ENCODE results near the gene TEAD1. TPM values are rescaled to one million over a fixed set of nuclear protein-coding genes. Genes with fewer than 3 reads are reported as not detected.

TEAD1 gene
- polyA plus RNA-seq, 1 donor from 2014 or later = 12.2 TPM

- no peak overlapping the region for H3K4me2 ChIP-seq (ENCODE audit: low read length)
- no peak overlapping the region for H2AFZ ChIP-seq (ENCODE audit: low read depth, low read length)
- H3K27ac ChIP-seq (ENCODE audit: low read length) = no peak overlapping the region
- no peaks in the 10 kb centered on the region for H3K9me3 ChIP-seq (ENCODE audit: low read length)
- H3K27me3 ChIP-seq (ENCODE audit: insufficient read depth, low read depth, low read length) = no peaks in the 10 kb centered on the region
- H4K20me1 ChIP-seq (ENCODE audit: insufficient read depth) = no peaks in the 10 kb centered on the region
- no peaks in the 10 kb centered on the region for H3F3A ChIP-seq (ENCODE audit: insufficient read depth, low read length, poor library complexity, severe bottlenecking)
- H3K9me2 ChIP-seq (ENCODE audit: insufficient read depth, low read length) = no peaks in the 10 kb centered on the region
- H3K9ac ChIP-seq (ENCODE audit: low read length) = no peak overlapping the region
- no peak overlapping the region for H3K4me3 ChIP-seq (ENCODE audit: low read length)
- H3K79me2 ChIP-seq (replicated peaks; ENCODE audit: insufficient read depth, low read length) = no peaks in the 10 kb centered on the region
- no peaks in the 10 kb centered on the region for H3K36me3 ChIP-seq (ENCODE audit: insufficient read depth, low read length)
- TF ChIP-seq EZH2 (IDR thresholded peaks at IDR 0.05; ENCODE audit: borderline replicate concordance, insufficient read depth, low read length, poor library complexity, severe bottlenecking) (no peak), SMC3 (conservative IDR thresholded peaks at IDR 0.05; ENCODE audit: poor library complexity) (no peak), POLR2AphosphoS5 (IDR thresholded peaks at IDR 0.05) (no peak), MXI1 (conservative IDR thresholded peaks at IDR 0.05; ENCODE audit: poor library complexity, severe bottlenecking) (no peak), EP300 (conservative IDR thresholded peaks at IDR 0.05; ENCODE audit: poor library complexity, severe bottlenecking) (no peak), RAD21 (conservative IDR thresholded peaks at IDR 0.05) (no peak), TAF1 (IDR thresholded peaks at IDR 0.05; ENCODE audit: low read depth) (no peak), REST (IDR thresholded peaks at IDR 0.05; ENCODE audit: borderline replicate concordance) (no peak)
- TF ChIP-seq, protein P1, sequence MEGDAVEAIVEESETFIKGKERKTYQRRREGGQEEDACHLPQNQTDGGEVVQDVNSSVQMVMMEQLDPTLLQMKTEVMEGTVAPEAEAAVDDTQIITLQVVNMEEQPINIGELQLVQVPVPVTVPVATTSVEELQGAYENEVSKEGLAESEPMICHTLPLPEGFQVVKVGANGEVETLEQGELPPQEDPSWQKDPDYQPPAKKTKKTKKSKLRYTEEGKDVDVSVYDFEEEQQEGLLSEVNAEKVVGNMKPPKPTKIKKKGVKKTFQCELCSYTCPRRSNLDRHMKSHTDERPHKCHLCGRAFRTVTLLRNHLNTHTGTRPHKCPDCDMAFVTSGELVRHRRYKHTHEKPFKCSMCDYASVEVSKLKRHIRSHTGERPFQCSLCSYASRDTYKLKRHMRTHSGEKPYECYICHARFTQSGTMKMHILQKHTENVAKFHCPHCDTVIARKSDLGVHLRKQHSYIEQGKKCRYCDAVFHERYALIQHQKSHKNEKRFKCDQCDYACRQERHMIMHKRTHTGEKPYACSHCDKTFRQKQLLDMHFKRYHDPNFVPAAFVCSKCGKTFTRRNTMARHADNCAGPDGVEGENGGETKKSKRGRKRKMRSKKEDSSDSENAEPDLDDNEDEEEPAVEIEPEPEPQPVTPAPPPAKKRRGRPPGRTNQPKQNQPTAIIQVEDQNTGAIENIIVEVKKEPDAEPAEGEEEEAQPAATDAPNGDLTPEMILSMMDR (IDR thresholded peaks at IDR 0.05; ENCODE audit: poor library complexity, severe bottlenecking) = no peak
These were observed 248.2 kb downstream of the TEAD1 start for GRCh38 chr11:12922418-12922817.

DNA sequence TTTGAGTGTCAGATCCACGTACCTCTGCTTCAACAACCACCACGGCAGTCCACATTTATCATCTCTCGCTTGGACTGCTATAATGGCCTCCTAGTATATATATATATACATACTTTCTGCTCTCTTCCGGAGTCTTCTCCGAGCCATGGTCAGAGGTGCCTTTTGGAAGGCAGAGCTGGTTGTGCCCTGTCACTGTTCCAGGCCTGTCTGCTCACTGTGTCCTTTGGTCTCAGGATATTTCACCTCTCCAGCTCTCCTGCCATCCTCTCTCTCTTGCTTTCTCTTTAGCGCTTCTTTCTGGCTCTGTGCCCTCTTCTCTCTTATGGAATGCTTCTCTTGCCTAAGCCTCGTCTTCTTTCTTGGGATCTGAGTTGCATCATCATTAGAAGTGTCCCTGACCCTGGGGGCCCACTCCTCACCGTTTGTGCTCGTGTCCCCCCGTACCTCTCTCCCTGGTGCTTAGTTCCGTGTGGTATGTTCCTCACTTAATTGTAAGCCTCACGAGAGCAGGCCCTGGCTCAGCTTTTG lies 248.8 kb downstream of the TEAD1 start:
- H4K20me1 ChIP-seq (ENCODE audit: insufficient read depth) = no peaks in the 10 kb centered on the region
- no peaks in the 10 kb centered on the region for H3K79me2 ChIP-seq (replicated peaks; ENCODE audit: insufficient read depth, low read length)
- no peaks in the 10 kb centered on the region for H3K27me3 ChIP-seq (ENCODE audit: insufficient read depth, low read depth, low read length)
- no peak overlapping the region for H3K4me3 ChIP-seq (ENCODE audit: low read length)
- no peaks in the 10 kb centered on the region for H3F3A ChIP-seq (ENCODE audit: insufficient read depth, low read length, poor library complexity, severe bottlenecking)
- no peak overlapping the region for H2AFZ ChIP-seq (ENCODE audit: low read depth, low read length)
- H3K27ac ChIP-seq (ENCODE audit: low read length) = no peak overlapping the region
- TF ChIP-seq SMC3 (conservative IDR thresholded peaks at IDR 0.05; ENCODE audit: poor library complexity) (no peak), POLR2AphosphoS5 (IDR thresholded peaks at IDR 0.05) (no peak), EZH2 (IDR thresholded peaks at IDR 0.05; ENCODE audit: borderline replicate concordance, insufficient read depth, low read length, poor library complexity, severe bottlenecking) (no peak), RAD21 (conservative IDR thresholded peaks at IDR 0.05) (no peak), EP300 (conservative IDR thresholded peaks at IDR 0.05; ENCODE audit: poor library complexity, severe bottlenecking) (no peak), TAF1 (IDR thresholded peaks at IDR 0.05; ENCODE audit: low read depth) (no peak), REST (IDR thresholded peaks at IDR 0.05; ENCODE audit: borderline replicate concordance) (no peak)
- TF ChIP-seq, protein P1 (IDR thresholded peaks at IDR 0.05; ENCODE audit: poor library complexity, severe bottlenecking) = no peak
- H3K4me2 ChIP-seq (ENCODE audit: low read length) = no peak overlapping the region
- no peaks in the 10 kb centered on the region for H3K9me3 ChIP-seq (ENCODE audit: low read length)
- no peak overlapping the region for H3K9ac ChIP-seq (ENCODE audit: low read length)
- H3K9me2 ChIP-seq (ENCODE audit: insufficient read depth, low read length) = no peaks in the 10 kb centered on the region
- no peaks in the 10 kb centered on the region for H3K36me3 ChIP-seq (ENCODE audit: insufficient read depth, low read length)

All from neural cell (in vitro differentiated cells).